ENCODE measurements around the gene ERFL.

GRCh38 chr19:41937525-41938468 lies 9.5 kb upstream of the ERFL start:
- TF ChIP-seq, protein P1, sequence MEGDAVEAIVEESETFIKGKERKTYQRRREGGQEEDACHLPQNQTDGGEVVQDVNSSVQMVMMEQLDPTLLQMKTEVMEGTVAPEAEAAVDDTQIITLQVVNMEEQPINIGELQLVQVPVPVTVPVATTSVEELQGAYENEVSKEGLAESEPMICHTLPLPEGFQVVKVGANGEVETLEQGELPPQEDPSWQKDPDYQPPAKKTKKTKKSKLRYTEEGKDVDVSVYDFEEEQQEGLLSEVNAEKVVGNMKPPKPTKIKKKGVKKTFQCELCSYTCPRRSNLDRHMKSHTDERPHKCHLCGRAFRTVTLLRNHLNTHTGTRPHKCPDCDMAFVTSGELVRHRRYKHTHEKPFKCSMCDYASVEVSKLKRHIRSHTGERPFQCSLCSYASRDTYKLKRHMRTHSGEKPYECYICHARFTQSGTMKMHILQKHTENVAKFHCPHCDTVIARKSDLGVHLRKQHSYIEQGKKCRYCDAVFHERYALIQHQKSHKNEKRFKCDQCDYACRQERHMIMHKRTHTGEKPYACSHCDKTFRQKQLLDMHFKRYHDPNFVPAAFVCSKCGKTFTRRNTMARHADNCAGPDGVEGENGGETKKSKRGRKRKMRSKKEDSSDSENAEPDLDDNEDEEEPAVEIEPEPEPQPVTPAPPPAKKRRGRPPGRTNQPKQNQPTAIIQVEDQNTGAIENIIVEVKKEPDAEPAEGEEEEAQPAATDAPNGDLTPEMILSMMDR (IDR thresholded peaks at IDR 0.05; ENCODE audit: low read length), result no peak
- no peak for TF ChIP-seq EZH2 (IDR thresholded peaks at IDR 0.05; ENCODE audit: borderline replicate concordance, low read length)

All from OCI-LY1 (cell line).